ENCODE measurements around the gene ME3. TPM values are rescaled to one million over a fixed set of nuclear protein-coding genes. Genes with fewer than 3 reads are reported as not detected.

ME3 gene
- total RNA-seq, 1 experiment from 2014 or later, result 6.5 TPM

DNA sequence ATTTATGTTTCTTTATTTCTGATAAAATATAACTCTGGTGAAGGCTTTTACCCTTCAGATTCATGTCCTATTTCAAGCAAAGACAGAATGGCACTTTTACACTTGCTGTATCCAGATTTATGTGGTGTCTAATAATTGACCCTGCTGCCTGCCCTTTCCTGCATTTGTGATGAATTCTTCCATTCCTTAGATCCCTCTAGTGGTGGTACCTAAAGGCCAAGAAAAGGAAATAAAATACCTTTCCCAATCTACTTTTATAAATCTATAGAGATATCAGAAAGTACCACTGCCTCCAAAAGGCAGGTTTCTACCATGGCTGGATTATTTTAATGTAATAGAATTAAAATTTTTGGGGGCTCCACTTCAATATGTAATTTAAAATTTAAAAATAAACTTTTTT lies 263.6 kb downstream of the ME3 start:
- in situ Hi-C loops (cut with HindIII; ENCODE audit: low pct_unique_long_range_greater_than_20kb, low sequenced_read_pairs), result no loop called here
- DNase-seq (ENCODE audit: low read depth), result no peak

- in situ Hi-C loops (cut with HindIII; ENCODE audit: low pct_unique_long_range_greater_than_20kb, low sequenced_read_pairs), result no loop called here
- DNase-seq (ENCODE audit: low read depth), result no peak
These were observed 269.0 kb downstream of the ME3 start for GRCh38 chr11:86403458-86403857.

DNA sequence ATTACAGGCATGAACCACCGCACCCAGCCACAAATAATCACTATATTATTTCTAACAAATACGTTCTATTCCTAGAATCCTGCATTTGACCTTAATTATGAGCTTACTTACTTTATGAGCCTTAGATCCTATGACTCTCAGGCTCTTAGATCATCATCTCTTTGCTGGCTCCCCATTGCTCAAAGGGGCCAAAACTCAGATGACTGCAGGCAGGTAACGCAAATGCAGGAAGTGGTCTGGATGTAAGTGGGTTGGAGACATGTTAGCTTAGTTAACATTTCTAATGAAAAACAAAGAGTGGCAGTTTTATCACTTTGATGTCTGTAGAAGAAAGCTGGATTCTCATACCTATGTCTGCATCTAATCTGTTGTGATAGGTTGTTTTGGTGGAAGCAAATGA lies 274.3 kb downstream of the ME3 start:
- no peak for DNase-seq (ENCODE audit: low read depth)
- in situ Hi-C loops (cut with HindIII; ENCODE audit: low pct_unique_long_range_greater_than_20kb, low sequenced_read_pairs), result no loop called here

GRCh38 chr11:86397351-86397750 lies 275.1 kb downstream of the ME3 start:
- DNase-seq (ENCODE audit: low read depth), result no peak

DNA sequence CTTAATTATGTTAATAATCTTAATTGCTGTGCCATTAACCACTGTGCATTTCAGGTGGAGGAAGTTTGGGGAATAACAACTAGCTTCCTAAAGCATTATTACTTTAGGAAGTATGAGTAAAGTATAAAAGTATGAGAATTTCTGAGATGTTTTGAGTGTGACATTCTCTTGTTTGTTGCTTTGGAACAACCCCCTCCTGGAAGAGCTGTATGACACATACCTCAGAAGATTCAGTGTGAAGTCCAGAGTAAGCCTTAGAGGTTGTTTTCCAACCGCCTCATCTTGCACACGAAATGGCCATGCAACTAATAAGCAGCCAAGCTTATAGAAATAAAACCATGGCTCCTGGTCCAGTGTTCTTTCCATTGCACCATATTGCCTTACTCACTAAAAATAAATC lies 276.0 kb downstream of the ME3 start:
- no peak for DNase-seq (ENCODE audit: low read depth)
- in situ Hi-C loops (cut with HindIII; ENCODE audit: low pct_unique_long_range_greater_than_20kb, low sequenced_read_pairs), result no loop called here

More at GRCh38 chr11:86397351-86397750, 275.1 kb downstream of the ME3 start:
- in situ Hi-C loops (cut with HindIII; ENCODE audit: low pct_unique_long_range_greater_than_20kb, low sequenced_read_pairs), result no loop called here

GRCh38 chr11:86395061-86395551 lies 277.3 kb downstream of the ME3 start:
- in situ Hi-C loops (cut with HindIII; ENCODE audit: low pct_unique_long_range_greater_than_20kb, low sequenced_read_pairs), result no loop called here

More at GRCh38 chr11:86395061-86395551, 277.3 kb downstream of the ME3 start:
- DNase-seq (ENCODE audit: low read depth), result no peak

Other genes starting within 250 kb of the ME3 start
- gene PRSS23, start 127.9 kb upstream of the ME3 start, total RNA-seq (2014; rRNA removed; shearing (Covaris generic); ENCODE audit: low replicate concordance), result 47.9 and 67.9 TPM in 2 replicates

All from Caki2 (cell line).